HG03175 (cell line): ENCODE results near the gene MPZ.
"Not testable (repeated sequence)": the region's sequence is repeated elsewhere in the genome, so short reads cannot be mapped to it uniquely, and the experiment has no call there.

Experiments used
- ATAC-seq: cut with Tn5 transposase; IDR thresholded peaks from one replicate; pipeline ENCODE4 v1.9.1; 2021; ENCODE audit warnings: mild to moderate bottlenecking, moderate library complexity; ENCODE audit not compliant: unreplicated experiment

MPZ gene

GRCh38 chr1:161258439-161259344 lies 51.1 kb downstream of the MPZ start, which contains the start of gene PCP4L1:
PCP4L1 (plus strand) TSS chr1:161258745; CDS start chr1:161258975, 230 bp downstream.
- no peak for ATAC-seq

GRCh38 chr1:161257109-161257508 lies 52.7 kb downstream of the MPZ start:
- not testable (repeated sequence) for ATAC-seq

GRCh38 chr1:161255955-161256520 lies 53.7 kb downstream of the MPZ start:
- ATAC-seq: not testable (repeated sequence)

DNA sequence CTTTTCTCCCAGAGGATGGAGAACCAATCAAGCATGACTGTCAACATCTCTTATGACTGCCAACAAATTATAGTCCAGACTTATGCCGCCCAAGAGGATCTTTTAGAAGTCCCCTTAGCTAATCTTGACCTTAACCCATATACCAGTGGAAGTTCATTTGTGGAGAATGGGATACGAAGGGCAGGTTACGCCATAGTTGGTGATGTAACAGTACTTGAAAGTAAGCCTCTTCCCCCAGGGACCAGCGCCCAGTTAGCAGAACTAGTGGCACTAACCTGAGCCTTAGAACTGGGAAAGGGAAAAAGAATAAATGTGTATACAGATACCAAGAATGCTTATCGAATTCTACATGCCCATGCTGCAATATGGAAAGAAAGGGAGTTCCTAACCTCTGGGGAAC lies 54.5 kb downstream of the MPZ start:
- ATAC-seq: not testable (repeated sequence)
